Endothelial cell of umbilical vein (primary cell): Measurements from ENCODE around the gene PLEKHM2.

Experiments used
- EZH2 ChIP-seq: IDR thresholded peaks from 2 replicates; pipeline ENCODE4 v1.6.1; 2012; ENCODE audit warnings: borderline replicate concordance, low read depth, mild to moderate bottlenecking, moderate library complexity, low read length, inconsistent platforms; ENCODE audit not compliant: severe bottlenecking
- FOS ChIP-seq: IDR thresholded peaks from 2 replicates; pipeline ENCODE4 v1.6.1; 2011; ENCODE audit warnings: mild to moderate bottlenecking, low read length, moderate library complexity, borderline replicate concordance; ENCODE audit not compliant: insufficient read depth
- POLR2A ChIP-seq: IDR thresholded peaks from 2 replicates; pipeline ENCODE4 v1.6.1; 2012; ENCODE audit warnings: low read depth, mild to moderate bottlenecking, control low read depth, low read length
- POLR2AphosphoS5 ChIP-seq: IDR thresholded peaks from 2 replicates; pipeline ENCODE4 v1.6.1; 2012; ENCODE audit warnings: low read depth, mild to moderate bottlenecking, control low read depth, low read length, moderate library complexity; ENCODE audit not compliant: insufficient read depth
- TF ChIP-seq, protein P1 (sequence below), 2 donors: IDR thresholded peaks; 1 replicate in 1 of 2; 2 replicates in 1 of 2; pipeline ENCODE4 v1.5.1; 2011; ENCODE audit warnings: low read length in 2 of 2, mild to moderate bottlenecking in 2 of 2, moderate library complexity in 2 of 2, control low read depth in 1 of 2, inconsistent platforms in 1 of 2, low read depth in 1 of 2; ENCODE audit not compliant: insufficient read depth in 1 of 2; ENCODE audit errors: extremely low read depth in 1 of 2
- TF ChIP-seq, protein P2 (sequence below): IDR thresholded peaks from 2 replicates; pipeline ENCODE4 v1.6.1; 2011; ENCODE audit not compliant: insufficient read depth, insufficient read length

DNA sequence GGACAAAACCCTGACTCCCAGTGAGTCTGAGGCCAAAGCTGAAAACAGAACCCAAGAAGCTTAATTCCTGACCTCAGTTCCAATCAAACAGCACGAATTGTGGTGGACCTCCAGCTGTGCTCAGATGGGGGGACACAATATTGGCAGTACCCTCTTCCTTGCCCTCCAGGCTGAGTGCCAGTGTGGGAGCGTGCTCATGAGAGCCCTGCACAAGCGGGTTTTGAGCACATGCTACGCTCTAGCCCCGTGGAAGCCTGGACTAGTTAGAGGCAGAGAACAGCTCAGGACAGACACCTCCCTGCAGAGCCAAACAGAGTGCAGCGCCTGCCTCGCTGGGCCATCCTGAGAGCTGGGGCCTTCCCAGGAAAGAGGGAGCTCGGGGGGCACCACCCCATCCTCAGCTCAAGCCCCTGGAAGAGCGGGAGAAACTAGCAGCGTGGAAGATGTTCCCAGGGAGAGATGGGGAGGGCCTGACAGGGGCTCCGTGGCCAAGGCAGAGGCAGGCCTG, 49.2 kb downstream of the PLEKHM2 start:
- TF ChIP-seq, protein P1, sequence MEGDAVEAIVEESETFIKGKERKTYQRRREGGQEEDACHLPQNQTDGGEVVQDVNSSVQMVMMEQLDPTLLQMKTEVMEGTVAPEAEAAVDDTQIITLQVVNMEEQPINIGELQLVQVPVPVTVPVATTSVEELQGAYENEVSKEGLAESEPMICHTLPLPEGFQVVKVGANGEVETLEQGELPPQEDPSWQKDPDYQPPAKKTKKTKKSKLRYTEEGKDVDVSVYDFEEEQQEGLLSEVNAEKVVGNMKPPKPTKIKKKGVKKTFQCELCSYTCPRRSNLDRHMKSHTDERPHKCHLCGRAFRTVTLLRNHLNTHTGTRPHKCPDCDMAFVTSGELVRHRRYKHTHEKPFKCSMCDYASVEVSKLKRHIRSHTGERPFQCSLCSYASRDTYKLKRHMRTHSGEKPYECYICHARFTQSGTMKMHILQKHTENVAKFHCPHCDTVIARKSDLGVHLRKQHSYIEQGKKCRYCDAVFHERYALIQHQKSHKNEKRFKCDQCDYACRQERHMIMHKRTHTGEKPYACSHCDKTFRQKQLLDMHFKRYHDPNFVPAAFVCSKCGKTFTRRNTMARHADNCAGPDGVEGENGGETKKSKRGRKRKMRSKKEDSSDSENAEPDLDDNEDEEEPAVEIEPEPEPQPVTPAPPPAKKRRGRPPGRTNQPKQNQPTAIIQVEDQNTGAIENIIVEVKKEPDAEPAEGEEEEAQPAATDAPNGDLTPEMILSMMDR (IDR thresholded peaks at IDR 0.05; ENCODE audit: extremely low read depth in 1 of 2, insufficient read depth in 1 of 2, low read depth in 1 of 2, low read length in 2 of 2): no peak
- TF ChIP-seq POLR2A: no peak
- TF ChIP-seq POLR2AphosphoS5: no peak
- TF ChIP-seq EZH2: no peak
- no peak for TF ChIP-seq FOS
- TF ChIP-seq, protein P2, sequence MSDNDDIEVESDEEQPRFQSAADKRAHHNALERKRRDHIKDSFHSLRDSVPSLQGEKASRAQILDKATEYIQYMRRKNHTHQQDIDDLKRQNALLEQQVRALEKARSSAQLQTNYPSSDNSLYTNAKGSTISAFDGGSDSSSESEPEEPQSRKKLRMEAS: no peak
